NOMO-1 (cell line): ENCODE results near the gene IQSEC1.

Experiments used
- DNase-seq, 2 experiments: peaks; one replicate each; lab custom pipeline; 2025; ENCODE audit not compliant: unreplicated experiment in 2 of 2; lab: John Stamatoyannopoulos, UW

IQSEC1 gene

GRCh38 chr3:12990781-12991480 is 82.3 kb downstream of the IQSEC1 start:
- DNase-seq = no peak

GRCh38 chr3:12990306-12990705 is 82.9 kb downstream of the IQSEC1 start:
- no peak for DNase-seq

DNA sequence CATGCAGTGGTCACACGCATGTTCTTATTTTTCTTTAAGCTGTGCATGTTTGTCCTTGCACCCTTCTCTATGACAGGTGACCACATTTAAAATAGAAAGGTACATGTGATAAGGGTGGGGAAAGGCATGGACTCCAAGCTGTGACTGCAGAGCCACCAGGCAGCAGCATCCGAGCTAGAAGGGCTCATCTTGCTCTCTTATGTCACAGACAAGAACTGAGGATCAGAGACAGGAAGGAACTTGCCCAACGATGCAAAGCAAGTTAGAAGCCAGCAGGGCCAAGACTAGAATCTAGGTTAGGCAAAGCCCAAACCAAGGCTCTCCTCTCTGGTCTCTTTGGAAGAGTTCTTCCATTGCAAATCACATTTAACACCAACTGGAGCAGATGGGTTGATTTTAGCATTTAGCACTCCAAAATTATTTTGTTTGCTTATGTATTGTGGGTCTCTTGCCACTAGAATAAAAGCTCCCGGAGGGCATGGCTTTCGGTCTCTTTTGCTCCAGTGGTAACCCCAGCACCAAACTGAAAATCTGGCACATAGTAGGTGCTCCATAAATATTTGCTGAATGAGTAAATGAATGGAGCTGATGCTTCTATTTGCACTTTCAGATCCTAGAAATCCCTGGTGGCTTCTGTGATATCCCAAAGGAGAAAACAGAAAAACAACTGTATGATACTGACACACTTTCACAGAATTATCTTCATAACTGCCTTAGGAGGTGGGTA is 84.3 kb downstream of the IQSEC1 start:
- DNase-seq = no peak

GRCh38 chr3:12987602-12988001 is 85.6 kb downstream of the IQSEC1 start:
- DNase-seq = no peak

GRCh38 chr3:12986986-12987385 is 86.2 kb downstream of the IQSEC1 start:
- DNase-seq = no peak

DNA sequence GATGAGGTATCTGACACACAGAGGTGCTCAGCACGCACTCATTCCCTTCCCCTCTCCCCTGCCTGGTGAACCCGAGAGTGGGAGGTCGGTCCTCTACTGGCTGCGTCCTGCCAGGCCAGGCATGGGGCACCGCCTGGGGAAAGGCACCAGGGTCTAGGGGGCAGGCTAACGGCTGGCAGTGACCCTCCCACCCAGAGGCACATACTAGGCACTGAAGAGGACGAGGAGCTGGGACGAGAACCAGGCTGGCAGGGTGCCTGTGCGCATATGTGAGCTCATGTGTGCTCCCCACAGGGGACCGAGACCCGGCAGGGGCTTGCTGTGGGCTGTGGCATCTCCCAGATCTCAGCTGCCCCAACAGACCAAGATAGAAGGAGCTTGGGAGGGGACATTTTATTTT is 86.7 kb downstream of the IQSEC1 start:
- DNase-seq = no peak

GRCh38 chr3:12986031-12986430 is 87.2 kb downstream of the IQSEC1 start:
- no peak for DNase-seq

- no peak for DNase-seq
Measured at GRCh38 chr3:12985148-12985547, 88.1 kb downstream of the IQSEC1 start.

DNA sequence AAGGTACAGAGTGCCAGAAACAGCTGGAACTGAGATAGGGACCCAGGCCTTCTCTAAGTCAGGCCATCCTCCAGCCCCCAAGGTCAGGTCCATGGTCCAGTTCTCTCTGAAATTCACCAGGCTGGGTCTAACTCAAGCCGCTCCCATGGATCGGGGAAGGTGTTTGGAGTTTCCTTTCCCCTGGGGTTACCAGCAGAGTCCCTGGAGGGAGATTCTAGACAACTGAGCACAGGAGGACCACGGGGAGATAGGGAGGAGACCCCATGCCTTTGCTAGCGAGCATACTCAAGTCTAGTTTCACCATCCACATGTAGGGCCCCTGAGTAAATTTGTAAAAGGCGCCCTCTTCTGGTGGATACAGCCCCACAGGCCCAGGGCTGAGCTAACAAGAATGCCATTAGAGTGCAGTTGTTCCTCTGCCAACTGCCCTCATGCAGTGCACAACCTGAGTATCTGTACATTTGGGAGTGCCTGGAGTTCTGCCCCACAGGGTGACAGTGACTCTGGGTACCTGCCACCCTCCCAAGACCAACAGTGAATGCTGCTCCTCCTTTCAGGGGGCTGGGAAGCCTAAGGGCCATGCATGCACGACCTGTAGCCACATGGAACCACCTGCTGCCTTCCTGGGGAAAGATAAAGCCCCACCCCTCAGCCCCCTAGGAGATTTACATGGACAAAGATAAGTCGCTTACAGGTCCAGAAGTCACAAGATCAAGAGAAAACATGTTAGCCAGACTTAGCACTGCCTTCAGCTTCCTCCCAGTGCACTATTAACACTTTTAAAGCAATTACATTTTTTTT is 89.0 kb downstream of the IQSEC1 start:
- DNase-seq = peak; percentile 49 to 66

DNA sequence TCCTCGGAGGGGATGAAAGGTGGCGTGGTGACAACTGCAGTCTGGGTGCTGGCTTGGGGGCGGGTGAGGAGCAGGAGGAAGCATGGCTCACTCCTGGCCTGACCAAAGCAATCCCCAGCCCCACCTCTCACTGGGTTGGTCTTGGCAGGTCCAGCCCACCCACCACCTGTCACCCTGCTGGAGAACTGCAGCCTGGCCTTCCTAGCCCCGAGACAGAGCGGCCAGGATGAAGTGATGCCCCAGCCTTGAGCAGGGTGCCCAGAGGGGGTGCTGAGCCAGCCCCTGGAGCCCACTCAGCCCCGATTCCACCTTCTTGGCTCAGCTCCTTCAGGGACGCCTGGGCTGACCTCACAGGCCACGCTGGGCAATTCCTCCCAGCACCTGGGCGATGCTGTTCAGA is 89.9 kb downstream of the IQSEC1 start:
- DNase-seq = no peak

DNA sequence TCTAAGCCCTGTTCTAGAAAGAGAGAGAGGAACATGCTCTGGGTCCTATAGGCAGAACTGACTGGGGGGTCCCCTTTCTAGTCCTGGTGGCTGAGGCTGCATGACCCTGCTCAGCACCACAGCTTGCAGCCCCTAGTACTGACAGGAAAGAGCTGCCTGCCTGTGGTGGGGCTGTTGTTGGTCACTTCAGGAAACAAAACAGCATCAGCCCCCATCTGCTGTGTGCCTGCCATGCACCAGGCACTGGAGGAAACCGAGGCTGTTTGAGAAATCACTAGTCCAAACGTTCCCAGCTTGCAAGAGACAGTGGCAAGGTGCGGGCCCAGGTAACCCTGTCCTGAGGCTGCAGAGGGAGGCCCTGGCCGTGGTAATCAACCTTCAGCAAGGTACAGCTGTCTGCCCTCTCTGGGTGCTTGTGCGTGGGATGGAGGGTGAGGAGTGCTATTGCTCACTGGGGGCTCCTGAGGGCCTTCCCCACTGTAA is 90.6 kb downstream of the IQSEC1 start:
- no peak for DNase-seq

DNA sequence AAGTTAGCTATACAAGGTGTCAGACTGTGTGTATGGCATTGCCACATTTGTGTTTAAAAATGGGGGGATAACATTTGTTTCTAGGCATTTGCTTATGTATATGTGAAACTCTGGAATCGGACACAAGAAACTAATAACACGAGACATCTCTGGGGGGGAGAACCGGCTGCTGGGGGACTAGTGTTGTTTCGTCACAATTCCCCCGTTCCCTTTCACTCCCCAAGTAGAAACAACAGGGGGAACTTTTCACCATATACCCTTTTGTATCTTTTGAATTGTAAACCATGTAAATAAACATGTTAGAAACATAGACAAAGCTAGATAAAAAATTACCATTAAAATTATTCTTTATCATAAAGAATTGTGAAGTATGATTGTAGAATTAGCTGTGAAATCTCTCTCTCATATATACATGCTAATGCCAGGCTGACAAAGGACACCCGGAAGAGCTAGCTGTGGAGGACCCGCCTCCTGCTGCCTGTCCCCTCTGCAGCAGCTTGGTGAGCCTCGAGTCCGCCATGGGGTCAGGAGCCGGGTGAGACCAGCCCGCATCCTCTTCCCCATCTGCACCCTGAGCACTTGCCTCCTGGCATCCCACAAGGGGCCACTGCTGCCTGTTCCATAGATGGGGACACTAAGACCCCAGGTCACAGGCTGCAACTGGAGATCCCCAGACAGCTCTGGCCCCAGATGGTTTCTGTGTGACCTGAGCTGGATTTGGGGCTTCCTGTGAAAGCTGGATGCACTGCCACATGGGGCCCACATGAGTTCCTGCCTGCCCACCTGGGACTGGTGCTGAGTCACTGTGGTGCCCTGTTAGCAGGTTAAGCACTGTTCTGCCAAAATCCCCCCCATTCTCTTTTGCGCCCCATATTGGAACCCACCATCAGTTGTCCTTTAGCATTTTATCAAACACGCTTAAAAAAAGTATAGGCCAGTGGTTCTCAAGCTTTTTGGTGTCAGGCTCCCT is 91.6 kb downstream of the IQSEC1 start:
- DNase-seq = no peak

DNA sequence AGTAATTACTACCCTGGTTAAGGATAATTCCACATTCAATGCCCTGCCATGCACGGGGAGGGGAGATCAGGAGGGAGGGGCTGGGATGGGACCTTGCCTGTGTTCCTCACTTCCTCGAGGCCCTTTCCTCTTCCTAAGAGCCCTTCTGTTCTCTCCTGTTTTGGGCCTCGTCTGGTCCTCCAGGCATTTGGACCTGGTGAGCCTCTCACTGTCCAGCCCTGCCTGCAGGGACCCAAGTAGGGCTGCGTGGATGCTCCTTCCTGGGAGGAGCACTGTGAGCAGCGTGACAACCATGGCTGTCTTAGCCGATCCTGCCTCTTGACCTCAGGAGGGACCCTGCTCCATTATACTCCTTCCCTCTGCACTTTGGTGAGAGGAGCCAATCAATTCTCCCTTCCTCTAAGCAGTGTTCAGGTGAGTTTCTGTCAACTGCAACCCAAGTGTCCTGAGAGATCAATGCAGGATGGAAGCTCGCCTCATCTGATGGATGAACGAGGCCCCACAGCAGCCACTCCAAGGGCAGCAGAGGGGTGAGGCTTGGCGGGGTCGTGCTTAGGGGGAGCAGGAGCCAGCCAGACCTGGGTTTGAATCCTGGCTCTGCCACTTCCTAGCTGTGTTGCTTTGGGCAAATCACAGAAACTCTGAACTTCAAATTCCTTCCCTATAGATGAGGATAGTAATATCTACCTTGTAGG is 92.5 kb downstream of the IQSEC1 start:
- DNase-seq = no peak

DNA sequence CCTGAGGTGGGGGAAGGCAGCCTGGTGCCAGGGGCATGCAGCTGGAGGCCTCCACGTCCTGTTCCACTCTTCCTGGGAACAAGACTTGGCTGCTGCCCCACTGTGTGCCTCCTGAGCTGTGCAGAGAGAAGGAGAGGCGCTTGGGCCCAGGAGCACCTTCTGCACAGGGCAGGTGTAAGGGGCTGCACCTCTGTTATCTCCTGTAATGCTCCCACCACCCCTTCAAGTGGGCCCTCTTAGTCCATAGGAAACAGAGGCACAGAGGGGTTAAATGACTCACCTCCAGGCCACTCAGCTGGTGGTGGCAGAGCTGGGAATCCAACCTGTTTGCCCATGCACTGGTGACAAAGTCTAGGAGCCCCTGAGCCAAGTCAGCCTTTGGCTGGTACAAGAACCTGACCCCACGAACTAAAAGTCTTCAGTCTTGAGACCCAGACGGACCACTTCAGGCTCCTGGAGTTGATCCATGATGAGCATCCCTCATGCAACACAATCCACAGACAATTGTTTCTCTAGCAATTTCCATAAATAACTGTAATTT is 93.2 kb downstream of the IQSEC1 start:
- DNase-seq = no peak

- no peak for DNase-seq
Measured at GRCh38 chr3:12979151-12979946, 93.9 kb downstream of the IQSEC1 start.

DNA sequence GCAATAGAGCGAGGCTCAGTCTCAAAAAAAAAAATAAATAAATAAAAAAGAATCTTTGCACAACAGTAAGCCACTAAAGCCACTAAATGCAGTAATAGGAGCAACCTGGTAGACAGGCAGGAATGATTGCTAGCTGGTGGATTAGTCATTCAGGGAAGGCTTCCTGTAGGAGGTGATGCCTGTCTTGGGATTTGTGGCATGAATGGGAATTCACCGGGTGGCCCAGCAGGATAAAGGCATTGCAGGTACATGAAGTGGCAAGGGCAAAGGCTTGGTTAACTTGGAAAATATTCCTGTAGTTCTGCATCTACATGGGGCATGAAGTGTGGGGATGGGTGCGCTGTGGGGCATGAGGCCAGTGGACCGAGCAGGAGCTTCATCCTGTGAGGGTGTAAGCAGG is 94.5 kb downstream of the IQSEC1 start:
- DNase-seq = no peak

DNA sequence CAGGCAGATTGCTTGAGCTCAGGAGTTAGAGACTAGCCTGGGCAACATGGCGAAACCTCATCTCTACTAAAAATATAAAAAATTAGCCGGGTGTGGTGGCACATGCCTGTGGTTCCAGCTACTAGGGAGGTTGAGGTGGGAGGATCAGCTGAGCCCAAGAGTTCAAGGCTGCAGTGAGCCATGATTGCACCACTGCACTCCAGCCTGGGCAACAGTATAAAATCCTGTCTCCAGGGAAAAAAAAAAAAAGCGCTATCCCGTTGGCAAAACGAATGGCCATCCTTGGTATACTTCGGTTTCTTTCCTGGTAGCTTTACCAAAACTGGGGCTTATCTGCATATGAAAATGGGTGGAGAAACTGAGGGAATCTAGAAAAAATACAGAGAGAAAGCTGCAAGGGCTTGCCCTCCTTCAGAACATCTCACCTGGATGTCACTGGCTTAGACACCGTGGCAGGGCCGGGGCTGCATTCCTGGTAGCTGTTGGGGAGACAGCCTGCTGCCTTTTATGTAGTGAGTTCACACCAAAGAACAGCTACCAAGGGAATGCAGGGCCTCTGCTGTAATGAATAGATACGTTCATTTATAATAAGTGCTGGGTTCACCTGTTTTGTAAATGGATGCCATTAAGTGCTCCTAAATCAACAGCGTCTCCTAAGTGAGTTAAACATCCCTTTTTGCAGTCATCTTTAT is 96.0 kb downstream of the IQSEC1 start:
- DNase-seq = no peak
